ENCODE data around the gene CNOT1. TPM values are rescaled to one million over a fixed set of nuclear protein-coding genes. Genes with fewer than 3 reads are reported as not detected.

The CNOT1 gene
- total and polyA plus RNA-seq, 10 donors = 51.5 to 199 (median 180) TPM

- Histone ChIP-seq H3K4me3 (no peak overlapping the region), H3K27ac (no peak overlapping the region), H3K9me3 (no peaks in the 10 kb centered on the region), H3K27me3 (replicated peaks in 1 of 7) (no peaks in the 10 kb centered on the region), H3K4me1 (peaks cover 3 to 27% (median 15%) of the 10 kb centered on the region in 6 donors), H3K36me3 (peaks cover 5 to 82% (median 75%) of the 10 kb centered on the region in 6 donors)
- TF ChIP-seq POLR2AphosphoS5 (IDR thresholded peaks at IDR 0.05) = peak in 1 of 3 donors; percentile 48
- TF ChIP-seq, protein P1, sequence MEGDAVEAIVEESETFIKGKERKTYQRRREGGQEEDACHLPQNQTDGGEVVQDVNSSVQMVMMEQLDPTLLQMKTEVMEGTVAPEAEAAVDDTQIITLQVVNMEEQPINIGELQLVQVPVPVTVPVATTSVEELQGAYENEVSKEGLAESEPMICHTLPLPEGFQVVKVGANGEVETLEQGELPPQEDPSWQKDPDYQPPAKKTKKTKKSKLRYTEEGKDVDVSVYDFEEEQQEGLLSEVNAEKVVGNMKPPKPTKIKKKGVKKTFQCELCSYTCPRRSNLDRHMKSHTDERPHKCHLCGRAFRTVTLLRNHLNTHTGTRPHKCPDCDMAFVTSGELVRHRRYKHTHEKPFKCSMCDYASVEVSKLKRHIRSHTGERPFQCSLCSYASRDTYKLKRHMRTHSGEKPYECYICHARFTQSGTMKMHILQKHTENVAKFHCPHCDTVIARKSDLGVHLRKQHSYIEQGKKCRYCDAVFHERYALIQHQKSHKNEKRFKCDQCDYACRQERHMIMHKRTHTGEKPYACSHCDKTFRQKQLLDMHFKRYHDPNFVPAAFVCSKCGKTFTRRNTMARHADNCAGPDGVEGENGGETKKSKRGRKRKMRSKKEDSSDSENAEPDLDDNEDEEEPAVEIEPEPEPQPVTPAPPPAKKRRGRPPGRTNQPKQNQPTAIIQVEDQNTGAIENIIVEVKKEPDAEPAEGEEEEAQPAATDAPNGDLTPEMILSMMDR (IDR thresholded peaks at IDR 0.05 in 8 of 11, conservative IDR thresholded peaks at IDR 0.05 in 3 of 11) = no peak
- no peak for DNase-seq
- intact Hi-C loops (cut with DNase I; ENCODE audit: low total_unique reads) = no loop called here
These were observed 109.9 kb downstream of the CNOT1 start for GRCh38 chr16:58519707-58520106.

- H3K27ac ChIP-seq = no peak overlapping the region
- 70 to 86% (median 85%) methylated on average over 1 of the region's 1 CpG for WGBS, 5 donors
- intact Hi-C loops (cut with DNase I; ENCODE audit: low total_unique reads) = no loop called here
- H3K4me3 ChIP-seq = no peak overlapping the region
- TF ChIP-seq POLR2A (IDR thresholded peaks at IDR 0.05) = no peak
- TF ChIP-seq, protein P1 (IDR thresholded peaks at IDR 0.05 in 8 of 11, conservative IDR thresholded peaks at IDR 0.05 in 3 of 11) = no peak
- no peak for TF ChIP-seq POLR2AphosphoS5 (IDR thresholded peaks at IDR 0.05)
- peaks cover 5 to 75% (median 68%) of the 10 kb centered on the region in 6 donors for H3K36me3 ChIP-seq
- peaks cover 8 to 33% (median 21%) of the 10 kb centered on the region in 6 donors for H3K4me1 ChIP-seq
- no peaks in the 10 kb centered on the region for H3K27me3 ChIP-seq (replicated peaks in 1 of 7)
- H3K9me3 ChIP-seq = no peaks in the 10 kb centered on the region
- DNase-seq = no peak
These were observed 110.7 kb downstream of the CNOT1 start for GRCh38 chr16:58518980-58519368.

DNA sequence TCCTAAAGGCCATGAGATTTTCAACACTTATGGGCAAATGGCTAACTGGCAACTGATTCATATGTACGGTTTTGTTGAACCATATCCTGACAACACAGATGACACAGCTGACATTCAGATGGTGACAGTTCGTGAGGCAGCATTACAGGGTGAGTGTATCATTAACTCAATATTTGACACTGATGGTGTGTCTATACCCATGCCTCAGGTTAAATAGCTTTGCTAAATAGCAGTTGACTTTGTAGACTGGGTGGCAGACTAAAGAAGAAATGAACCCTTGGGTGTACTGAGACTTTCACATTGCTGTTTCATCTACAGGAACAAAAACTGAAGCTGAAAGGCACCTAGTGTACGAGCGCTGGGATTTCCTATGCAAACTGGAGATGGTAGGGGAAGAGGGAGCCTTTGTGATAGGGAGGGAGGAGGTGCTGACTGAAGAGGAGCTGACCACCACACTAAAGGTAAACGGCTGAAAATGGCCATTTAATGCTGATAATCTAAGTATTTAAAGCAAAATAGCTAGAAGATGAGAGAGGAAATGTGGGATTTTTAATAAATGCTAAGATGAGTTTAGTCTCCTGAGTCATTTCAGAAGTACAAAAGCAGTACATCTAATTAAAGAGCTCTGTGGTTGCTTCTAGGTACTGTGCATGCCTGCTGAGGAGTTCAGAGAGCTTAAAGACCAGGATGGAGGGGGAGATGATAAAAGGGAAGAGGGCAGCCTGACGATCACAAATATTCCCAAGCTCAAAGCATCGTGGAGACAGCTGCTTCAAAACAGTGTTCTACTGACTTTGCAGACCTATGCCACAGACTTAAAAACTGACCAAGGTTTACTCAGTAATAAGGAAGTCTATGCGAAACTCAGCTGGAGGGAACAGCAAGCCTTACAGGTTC is 111.3 kb downstream of the CNOT1 start:
- Histone ChIP-seq H3K36me3 (peaks cover 3 to 69% (median 61%) of the 10 kb centered on the region in 6 donors), H3K9me3 (no peaks in the 10 kb centered on the region), H3K27me3 (replicated peaks in 1 of 7) (no peaks in the 10 kb centered on the region), H3K4me1 (peaks cover 8 to 33% (median 22%) of the 10 kb centered on the region in 6 donors), H3K4me3 (no peak overlapping the region), H3K27ac (no peak overlapping the region)
- no peak for TF ChIP-seq POLR2AphosphoS5 (IDR thresholded peaks at IDR 0.05)
- TF ChIP-seq, protein P1 (IDR thresholded peaks at IDR 0.05 in 8 of 11, conservative IDR thresholded peaks at IDR 0.05 in 3 of 11) = no peak
- TF ChIP-seq POLR2A (IDR thresholded peaks at IDR 0.05) = no peak
- DNase-seq = no peak
- WGBS, 5 donors = 69 to 74% (median 72%) methylated on average over 8 of the region's 8 CpGs
- intact Hi-C loops (cut with DNase I; ENCODE audit: low total_unique reads) = no loop called here

DNA sequence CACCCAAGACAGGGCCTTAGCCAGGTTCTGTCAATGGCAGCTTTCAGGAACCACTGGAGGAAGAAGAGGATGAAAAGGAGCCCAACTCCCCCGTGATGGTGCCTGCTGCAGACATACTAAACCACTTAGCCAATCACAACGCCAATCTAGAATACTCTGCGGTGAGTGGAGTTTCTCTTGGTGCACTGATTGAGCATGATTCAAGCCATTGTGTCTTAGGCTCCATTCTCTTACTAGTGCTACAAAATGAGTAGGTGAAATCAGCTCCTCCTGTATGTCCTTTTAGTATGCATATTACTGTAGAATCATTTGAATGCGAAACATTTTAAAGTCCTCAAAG is 112.9 kb downstream of the CNOT1 start:
- 82 to 93% (median 86%) methylated on average over 4 of the region's 4 CpGs for WGBS, 5 donors

More for the DNA sequence above, 112.9 kb downstream of the CNOT1 start:
- Histone ChIP-seq H3K27ac (no peak overlapping the region), H3K4me1 (peaks cover 8 to 39% (median 22%) of the 10 kb centered on the region in 6 donors), H3K36me3 (peaks cover 0 to 53% (median 46%) of the 10 kb centered on the region in 6 donors), H3K27me3 (replicated peaks in 1 of 7) (no peaks in the 10 kb centered on the region), H3K9me3 (no peaks in the 10 kb centered on the region), H3K4me3 (peak overlapping the region in 1 of 8 donors; percentile 99)
- TF ChIP-seq POLR2AphosphoS5 (IDR thresholded peaks at IDR 0.05) = no peak
- TF ChIP-seq, protein P1 (IDR thresholded peaks at IDR 0.05 in 8 of 11, conservative IDR thresholded peaks at IDR 0.05 in 3 of 11) = no peak
- no peak for TF ChIP-seq POLR2A (IDR thresholded peaks at IDR 0.05)
- DNase-seq = no peak
- intact Hi-C loops (cut with DNase I; ENCODE audit: low total_unique reads) = no loop called here

All from spleen (tissue), 11 donors.